Limb (tissue), 2 donors: Measurements from ENCODE around the gene ADGRG4.

Experiments
- DNase-seq, 2 donors: peaks; one replicate each; pipeline ENCODE4 v3.0.0-alpha.2; 2016; ENCODE audit errors: extremely low spot score in 2 of 2

Gene ADGRG4

GRCh38 chrX:136292656-136293055 lies 8.1 kb upstream of the ADGRG4 start:
- DNase-seq = no peak

- DNase-seq = no peak
Measured at GRCh38 chrX:136295380-136295779, 5.4 kb upstream of the ADGRG4 start.

DNA sequence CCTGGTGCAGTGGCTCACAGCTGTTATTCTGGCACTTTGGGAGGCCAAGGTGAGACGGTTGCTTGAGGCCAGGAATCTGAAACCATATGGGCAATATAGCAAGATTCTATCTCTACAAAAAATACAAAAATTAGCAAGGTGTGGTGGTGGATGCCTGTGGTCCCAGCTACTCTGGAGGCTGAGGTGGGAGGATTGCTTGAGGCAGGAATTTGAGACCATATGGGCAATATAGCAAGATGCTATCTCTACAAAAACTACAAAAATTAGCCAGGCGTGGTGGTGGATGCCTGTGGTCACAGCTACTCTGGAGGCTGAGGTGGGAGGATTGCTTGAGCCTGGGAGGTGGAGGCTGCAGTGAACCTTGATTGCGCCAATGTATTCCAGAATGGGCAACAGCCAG lies 2.3 kb downstream of the ADGRG4 start:
- DNase-seq = no peak

DNA sequence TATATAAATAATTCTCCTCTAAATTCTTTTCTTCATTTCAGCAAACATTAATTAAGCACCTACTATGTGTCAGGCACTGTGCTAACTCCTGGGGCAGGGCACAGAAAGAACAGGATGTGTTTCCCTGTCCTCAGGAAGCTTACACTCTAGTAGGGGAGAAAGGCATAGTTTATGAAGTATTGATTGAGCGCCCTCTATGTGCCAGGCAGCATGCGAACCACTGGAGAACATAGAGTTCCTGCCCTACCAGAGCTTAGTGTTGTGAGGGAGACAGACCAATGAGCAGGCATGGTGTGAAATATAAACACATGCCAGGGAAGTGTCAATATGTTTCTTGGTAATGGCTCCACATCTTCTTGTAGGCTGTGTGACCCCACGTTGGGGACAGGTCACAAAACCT lies 3.7 kb downstream of the ADGRG4 start:
- DNase-seq = no peak

DNA sequence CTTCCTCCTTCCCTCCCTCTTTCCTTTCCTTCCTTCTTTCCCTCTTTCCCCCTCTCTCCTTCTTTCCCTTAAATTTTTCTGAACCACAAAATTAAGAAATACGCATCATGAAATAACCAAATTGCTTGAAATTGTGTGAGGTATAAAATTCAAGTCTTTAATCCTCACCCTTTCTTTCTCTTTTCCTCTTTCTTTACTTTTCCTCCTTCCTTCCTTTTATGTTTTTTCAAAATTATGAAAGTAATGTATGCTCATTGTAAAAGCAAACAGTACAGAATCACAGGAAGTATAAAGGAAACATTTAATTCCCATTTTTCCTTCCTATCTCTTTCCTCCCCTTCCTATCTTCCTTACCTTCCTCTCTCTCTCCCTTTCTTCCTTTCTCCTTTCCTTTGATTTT lies 5.4 kb downstream of the ADGRG4 start:
- DNase-seq = no peak

DNA sequence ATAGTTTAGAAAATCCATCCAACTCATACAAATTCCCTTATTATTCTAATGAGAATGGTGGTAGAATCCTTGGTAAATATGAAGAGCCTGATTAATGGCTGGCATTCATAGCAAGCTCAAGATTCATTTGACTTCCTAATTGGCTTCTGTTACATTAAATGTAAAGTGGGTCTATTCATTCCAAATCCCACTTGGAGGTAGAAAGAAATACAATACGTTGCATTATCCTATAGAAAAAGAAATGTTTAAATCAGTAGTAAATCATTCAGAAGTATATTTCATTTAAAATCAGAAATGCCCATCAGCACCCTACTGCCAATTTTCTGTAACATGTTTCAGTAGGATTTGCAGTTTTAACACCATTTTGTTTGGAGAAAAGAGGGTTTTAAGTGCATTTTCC lies 6.7 kb downstream of the ADGRG4 start:
- no peak for DNase-seq

DNA sequence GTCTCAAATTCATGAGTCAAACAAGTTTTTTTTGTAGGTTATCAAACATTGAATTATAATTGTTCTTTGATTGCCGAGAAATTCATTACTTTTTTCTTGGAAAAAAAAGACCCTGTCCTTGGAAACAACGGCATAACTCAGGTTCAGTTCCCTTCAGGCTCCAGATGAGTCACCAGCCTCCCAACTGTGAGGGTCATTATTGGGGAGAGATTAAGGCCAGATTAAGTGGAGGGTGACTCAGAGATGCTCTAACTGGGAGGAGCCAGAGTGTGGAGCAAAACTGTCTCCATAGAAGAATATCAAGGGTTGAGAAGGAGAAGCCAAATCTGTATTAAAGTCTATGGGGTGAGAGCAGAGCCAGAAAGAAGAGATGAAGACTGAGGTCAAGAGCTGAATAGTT lies 9.6 kb downstream of the ADGRG4 start:
- DNase-seq = no peak

DNA sequence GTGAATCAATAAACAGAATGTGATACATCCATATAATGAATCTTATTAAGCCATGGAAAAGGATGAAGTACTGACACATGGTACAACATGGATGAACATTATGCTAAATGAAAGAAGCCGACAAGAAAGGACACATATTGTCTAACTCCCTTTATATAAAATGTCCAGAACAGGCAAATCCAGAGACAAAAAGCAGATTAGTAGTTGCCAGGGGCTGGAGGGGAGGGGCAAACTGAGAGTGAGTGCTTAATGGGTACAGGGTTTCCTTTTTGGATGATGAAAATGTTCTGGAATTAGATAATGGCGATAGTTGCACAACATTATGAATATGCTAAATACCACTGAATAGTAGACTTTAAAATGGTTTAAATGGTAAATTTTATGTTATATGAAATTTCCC lies 17.4 kb downstream of the ADGRG4 start:
- no peak for DNase-seq

GRCh38 chrX:136318895-136319597 lies 18.3 kb downstream of the ADGRG4 start:
- DNase-seq = no peak

- no peak for DNase-seq
Measured at GRCh38 chrX:136319600-136319999, 18.8 kb downstream of the ADGRG4 start.

GRCh38 chrX:136321532-136321931 lies 20.8 kb downstream of the ADGRG4 start:
- no peak for DNase-seq

- no peak for DNase-seq
Measured at GRCh38 chrX:136322064-136322463, 21.3 kb downstream of the ADGRG4 start.

DNA sequence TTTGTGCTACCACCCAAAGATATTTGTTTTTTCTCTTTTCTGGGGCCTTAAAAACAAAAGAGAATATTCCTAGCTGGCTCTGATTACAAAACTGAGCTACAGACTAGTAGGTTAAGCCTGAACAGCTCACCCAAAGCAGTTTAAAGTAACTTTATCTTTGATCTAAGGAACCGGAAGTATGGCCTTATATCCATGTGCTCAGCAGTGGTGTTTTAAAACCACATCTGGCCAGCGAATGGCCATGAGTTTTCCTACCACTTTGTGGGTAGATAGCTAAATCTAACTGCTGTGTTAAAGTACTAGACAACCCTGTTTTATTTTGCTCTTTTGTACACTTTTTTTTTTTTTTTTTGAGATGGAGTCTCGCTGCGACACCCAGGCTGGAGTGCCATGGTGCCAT lies 24.6 kb downstream of the ADGRG4 start:
- no peak for DNase-seq

GRCh38 chrX:136328933-136329332 lies 28.2 kb downstream of the ADGRG4 start:
- no peak for DNase-seq

- DNase-seq = no peak
Measured at GRCh38 chrX:136336623-136337022, 35.9 kb downstream of the ADGRG4 start.

- no peak for DNase-seq
Measured at GRCh38 chrX:136339702-136340101, 38.9 kb downstream of the ADGRG4 start.

- no peak for DNase-seq
Measured at GRCh38 chrX:136344320-136344719, 43.6 kb downstream of the ADGRG4 start.

- no peak for DNase-seq
Measured at GRCh38 chrX:136346506-136346905, 45.7 kb downstream of the ADGRG4 start.

GRCh38 chrX:136347706-136348105 lies 46.9 kb downstream of the ADGRG4 start:
- no peak for DNase-seq

GRCh38 chrX:136353526-136354093 lies 52.8 kb downstream of the ADGRG4 start:
- DNase-seq = no peak

- DNase-seq = no peak
Measured at GRCh38 chrX:136354201-136354600, 53.4 kb downstream of the ADGRG4 start.

- DNase-seq = no peak
Measured at GRCh38 chrX:136369377-136369776, 68.6 kb downstream of the ADGRG4 start.

DNA sequence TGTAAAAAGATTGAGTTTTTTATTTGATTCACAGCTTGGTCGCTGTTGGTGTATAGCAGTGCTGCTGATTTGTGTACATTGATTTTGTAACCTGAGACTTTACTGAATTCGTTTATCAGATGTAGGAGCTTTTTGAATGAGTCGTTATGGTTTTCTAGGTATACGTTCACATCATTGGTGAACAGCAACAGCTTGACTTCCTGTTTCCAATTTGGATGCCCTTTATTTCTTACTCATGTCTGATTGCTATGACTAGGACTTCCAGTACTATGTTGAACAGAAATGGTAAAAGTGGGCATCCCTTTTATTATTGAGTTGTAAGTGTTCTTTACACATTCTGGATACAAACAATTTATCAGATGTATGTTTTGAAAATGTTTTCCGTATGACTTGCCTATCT lies 76.0 kb downstream of the ADGRG4 start:
- no peak for DNase-seq
